SK-N-SH treated with all-trans-retinoic acid at 6 μM for 48 hours (cell line): ENCODE data around the gene TNPO1.

ENCODE experiments used
- CSDC2 ChIP-seq: fragments of 250-450 bp; sonication (Bioruptor Pico); IDR thresholded peaks from 2 replicates; pipeline ENCODE4 v1.5.0; 2020; ENCODE audit warnings: mild to moderate bottlenecking, moderate library complexity
- CSRNP3 ChIP-seq: fragments of 250-450 bp; sonication (Bioruptor Pico); IDR thresholded peaks from 2 replicates; pipeline ENCODE4 v1.5.1; 2021; ENCODE audit warnings: mild to moderate bottlenecking, moderate library complexity
- ISL1 ChIP-seq: fragments of 250-450 bp; sonication (Bioruptor Pico); IDR thresholded peaks from 2 replicates; pipeline ENCODE4 v2.1.2; 2022; ENCODE audit warnings: mild to moderate bottlenecking, moderate library complexity
- POU6F1 ChIP-seq: fragments of 250-450 bp; sonication (Bioruptor Pico); IDR thresholded peaks from 2 replicates; pipeline ENCODE4 v1.8.0; 2021; ENCODE audit warnings: low read depth, mild to moderate bottlenecking, moderate library complexity, borderline replicate concordance
- PPARA ChIP-seq: fragments of 250-450 bp; sonication (Bioruptor Pico); IDR thresholded peaks from 2 replicates; pipeline ENCODE4 v1.5.0; 2020; ENCODE audit warnings: mild to moderate bottlenecking, borderline replicate concordance
- SNAI2 ChIP-seq: fragments of 250-450 bp; sonication (Bioruptor Pico); IDR thresholded peaks from 2 replicates; pipeline ENCODE4 v1.5.0; 2020; ENCODE audit warnings: mild to moderate bottlenecking, moderate library complexity
- ZFP3 ChIP-seq: fragments of 250-450 bp; sonication (Bioruptor Pico); IDR thresholded peaks from 2 replicates; pipeline ENCODE4 v1.5.0; 2020; ENCODE audit warnings: mild to moderate bottlenecking, moderate library complexity
- ZNF565 ChIP-seq: fragments of 450-650 bp; formaldehyde crosslinking; conservative IDR thresholded peaks from 2 replicates; pipeline ENCODE4 v1.5.0; 2020; ENCODE audit warnings: low read depth, mild to moderate bottlenecking, moderate library complexity
- TF ChIP-seq, protein P1 (sequence below): fragments of 250-450 bp; sonication (Bioruptor Pico); IDR thresholded peaks from 2 replicates; pipeline ENCODE4 v1.8.0; 2020; ENCODE audit warnings: mild to moderate bottlenecking, moderate library complexity, borderline replicate concordance

DNA sequence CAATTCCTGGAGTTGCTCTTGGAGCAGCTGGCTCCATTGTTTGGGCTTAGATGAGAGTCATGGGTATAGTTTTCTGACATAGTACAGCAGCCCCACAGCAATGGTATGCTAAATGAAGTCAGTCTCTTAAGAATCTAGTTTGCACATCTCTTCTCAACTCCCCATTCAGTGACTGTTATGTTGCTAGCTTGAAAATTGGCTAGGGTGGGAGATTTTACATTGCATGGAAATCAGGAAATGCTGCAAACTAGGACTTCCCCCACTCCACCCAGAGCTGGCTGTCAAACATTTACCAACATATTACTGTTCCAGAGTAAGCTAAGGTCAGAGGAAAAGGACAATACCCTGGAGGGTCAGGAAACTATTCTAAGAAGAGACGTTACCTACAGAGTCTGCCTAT, 121.7 kb downstream of the TNPO1 start:
- TF ChIP-seq, protein P1, sequence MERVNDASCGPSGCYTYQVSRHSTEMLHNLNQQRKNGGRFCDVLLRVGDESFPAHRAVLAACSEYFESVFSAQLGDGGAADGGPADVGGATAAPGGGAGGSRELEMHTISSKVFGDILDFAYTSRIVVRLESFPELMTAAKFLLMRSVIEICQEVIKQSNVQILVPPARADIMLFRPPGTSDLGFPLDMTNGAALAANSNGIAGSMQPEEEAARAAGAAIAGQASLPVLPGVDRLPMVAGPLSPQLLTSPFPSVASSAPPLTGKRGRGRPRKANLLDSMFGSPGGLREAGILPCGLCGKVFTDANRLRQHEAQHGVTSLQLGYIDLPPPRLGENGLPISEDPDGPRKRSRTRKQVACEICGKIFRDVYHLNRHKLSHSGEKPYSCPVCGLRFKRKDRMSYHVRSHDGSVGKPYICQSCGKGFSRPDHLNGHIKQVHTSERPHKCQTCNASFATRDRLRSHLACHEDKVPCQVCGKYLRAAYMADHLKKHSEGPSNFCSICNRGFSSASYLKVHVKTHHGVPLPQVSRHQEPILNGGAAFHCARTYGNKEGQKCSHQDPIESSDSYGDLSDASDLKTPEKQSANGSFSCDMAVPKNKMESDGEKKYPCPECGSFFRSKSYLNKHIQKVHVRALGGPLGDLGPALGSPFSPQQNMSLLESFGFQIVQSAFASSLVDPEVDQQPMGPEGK (CRISPR knock-in tag), result no peak
- TF ChIP-seq CSRNP3 (CRISPR knock-in tag) (no peak), PPARA (CRISPR knock-in tag) (no peak), ZNF565 (CRISPR knock-in tag) (no peak), POU6F1 (no peak), SNAI2 (CRISPR knock-in tag) (no peak), ZFP3 (CRISPR knock-in tag) (no peak), CSDC2 (CRISPR knock-in tag) (no peak), ISL1 (CRISPR knock-in tag) (no peak)
